CD14-positive monocyte (primary cell): ENCODE results near the gene C10orf105. TPM values are rescaled to one million over a fixed set of nuclear protein-coding genes. Genes with fewer than 3 reads are reported as not detected.

ENCODE experiments used
- DNase-seq, 3 donors: peaks; one replicate each; pipeline ENCODE4 v3.0.0-alpha.2; 2011 to 2022
- H2AFZ ChIP-seq: 2 replicates; pipeline ENCODE4 v1.6.0; 2012; ENCODE audit warnings: mild to moderate bottlenecking, low read depth, low read length, inconsistent platforms; ENCODE audit not compliant: insufficient read depth, poor library complexity, severe bottlenecking
- H3K27ac ChIP-seq, 2 donors: 1 replicate in 1 of 2; 2 replicates in 1 of 2; pipeline ENCODE4 v1.5.1; 2012 to 2013; ENCODE audit warnings: low read length in 2 of 2, control low read depth in 1 of 2, inconsistent platforms in 1 of 2, low read depth in 1 of 2, mild to moderate bottlenecking in 1 of 2
- H3K27me3 ChIP-seq, 2 donors: one replicate each; pipeline versions ENCODE4 v1.6.0 to v1.6.1; 2011 to 2013; ENCODE audit warnings: low read length in 2 of 2; ENCODE audit not compliant: control insufficient read depth in 2 of 2, insufficient read depth in 2 of 2
- H3K36me3 ChIP-seq, 2 donors: replicated peaks in 1 of 2; 1 replicate in 1 of 2; 2 replicates in 1 of 2; pipeline versions ENCODE4 v1.5.1 to v1.6.1; 2012 to 2013; ENCODE audit warnings: low read length in 2 of 2, control low read depth in 1 of 2, inconsistent platforms in 1 of 2, mild to moderate bottlenecking in 1 of 2; ENCODE audit not compliant: insufficient read depth in 2 of 2, control insufficient read depth in 1 of 2
- H3K4me1 ChIP-seq, 2 donors: 1 replicate in 1 of 2; 2 replicates in 1 of 2; pipeline versions ENCODE4 v1.5.1 to v1.6.1; 2012 to 2013; ENCODE audit warnings: low read length in 2 of 2, control low read depth in 1 of 2, inconsistent platforms in 1 of 2, mild to moderate bottlenecking in 1 of 2, moderate library complexity in 1 of 2; ENCODE audit not compliant: insufficient read depth in 2 of 2, control insufficient read depth in 1 of 2
- H3K4me2 ChIP-seq: replicated peaks from 2 replicates; pipeline ENCODE3; 2012; ENCODE audit warnings: low read length, moderate library complexity, mild to moderate bottlenecking; ENCODE audit not compliant: poor library complexity, severe bottlenecking; ENCODE audit errors: extremely low read depth
- H3K4me3 ChIP-seq, 3 experiments: fragments of 200-600 bp in 1 of 3; sonication (generic) in 1 of 3; replicated peaks in 1 of 3; 1 replicate in 2 of 3; 2 replicates in 1 of 3; pipeline ENCODE4 v1.5.1; 2011 to 2013; ENCODE audit warnings: low read length in 3 of 3, mild to moderate bottlenecking in 3 of 3, control low read depth in 2 of 3, low read depth in 2 of 3, inconsistent platforms in 1 of 3, moderate library complexity in 1 of 3
- H3K79me2 ChIP-seq: 2 replicates; pipeline ENCODE4 v1.6.0; 2012; ENCODE audit warnings: mild to moderate bottlenecking, control low read depth, inconsistent platforms, low read length, moderate library complexity; ENCODE audit not compliant: insufficient read depth
- H3K9ac ChIP-seq: 2 replicates; pipeline ENCODE4 v1.6.0; 2017; ENCODE audit warnings: low read length, mild to moderate bottlenecking; ENCODE audit not compliant: insufficient read depth, poor library complexity, severe bottlenecking
- H3K9me3 ChIP-seq, 2 donors: replicated peaks in 1 of 2; 1 replicate in 1 of 2; 2 replicates in 1 of 2; pipeline versions ENCODE4 v1.5.1 to v1.6.1; 2012 to 2013; ENCODE audit warnings: low read length in 2 of 2, control low read depth in 1 of 2; ENCODE audit not compliant: control insufficient read depth in 1 of 2, insufficient read depth in 1 of 2
- H4K20me1 ChIP-seq: 2 replicates; pipeline ENCODE4 v1.6.0; 2012; ENCODE audit warnings: mild to moderate bottlenecking, low read length, control low read depth, moderate library complexity; ENCODE audit not compliant: insufficient read depth
- H3K27ac Mint-ChIP-seq, 7 donors: one replicate each; pipeline ENCODE4 v1.8.0; 2020; ENCODE audit warnings: mild to moderate bottlenecking in 7 of 7, mixed read lengths in 7 of 7, moderate library complexity in 6 of 7, inconsistent platforms in 2 of 7
- H3K27me3 Mint-ChIP-seq, 3 donors: one replicate each; pipeline ENCODE4 v1.8.0; 2021 to 2022; ENCODE audit warnings: low read depth in 3 of 3, mild to moderate bottlenecking in 3 of 3, mixed read lengths in 3 of 3, moderate library complexity in 3 of 3, inconsistent platforms in 1 of 3
- H3K36me3 Mint-ChIP-seq, 2 donors: one replicate each; pipeline ENCODE4 v1.8.0; 2020; ENCODE audit warnings: mixed read lengths in 2 of 2, inconsistent platforms in 1 of 2, mild to moderate bottlenecking in 1 of 2
- H3K4me1 Mint-ChIP-seq: one replicate; pipeline ENCODE4 v1.8.0; 2020; ENCODE audit warnings: mild to moderate bottlenecking, mixed read lengths
- H3K4me3 Mint-ChIP-seq, 2 donors: one replicate each; pipeline ENCODE4 v1.8.0; 2020; ENCODE audit warnings: mild to moderate bottlenecking in 2 of 2, mixed read lengths in 2 of 2, moderate library complexity in 1 of 2
- H3K9me3 Mint-ChIP-seq, 7 donors: one replicate each; pipeline ENCODE4 v1.8.0; 2020 to 2022; ENCODE audit warnings: mixed read lengths in 7 of 7, mild to moderate bottlenecking in 6 of 7, moderate library complexity in 6 of 7, inconsistent platforms in 2 of 7
- CTCF ChIP-seq: fragments of 200-600 bp; IDR thresholded peaks from one replicate; pipeline ENCODE4 v1.8.0; 2022; ENCODE audit warnings: antibody characterized with exemption, mild to moderate bottlenecking
- WGBS: methylation state at CpG from one replicate; pipeline ENCODE4 v1.1.5; 2013; ENCODE audit warnings: missing lambda C conversion rate; ENCODE audit not compliant: insufficient coverage; 5-methylcytosine and 5-hydroxymethylcytosine counted together
- intact Hi-C, 2 donors: fragments of 100-400 bp; cut with micrococcal nuclease; formaldehyde crosslinking; loops; one replicate each; pipeline versions ENCODE4 v1.15.0 to v1.15.1; 2023
- polyA plus RNA-seq, 3 donors: library from polyadenylated mRNA; depleted of rRNA in 1 of 3; unstranded in 2 of 3; stranded (reverse) in 1 of 3; fragments of 300-500 nt in 2 of 3; fragments of >200 nt in 1 of 3; fragmentation: Illumina TruSeq in 2 of 3; gene quantifications; 1 replicate in 2 of 3; 2 replicates in 1 of 3; pipeline ENCODE4 v1.2.3, GENCODE V29; 2012 to 2021

Gene C10orf105
- polyA plus RNA-seq, 3 donors: 0.18 to 2.4 (median 0.48) TPM

- Mint-ChIP-seq H3K27me3 (peaks cover 0 to 1% (median 0%) of the 10 kb centered on the region in 3 donors), H3K9me3 (no peaks in the 10 kb centered on the region), H3K4me3 (peak overlapping the region; percentile 34 to 48), H3K27ac (peak overlapping the region; percentile 61 to 91 (median 73)), H3K36me3 (peaks cover 82 to 91% of the 10 kb centered on the region in 2 donors), H3K4me1 (peaks cover 95% of the 10 kb centered on the region)
- Histone ChIP-seq H3K4me2 (peak overlapping the region; percentile 32), H3K27me3 (no peaks in the 10 kb centered on the region), H3K4me1 (peaks cover 94 to 96% of the 10 kb centered on the region in 2 donors), H4K20me1 (peaks cover 96% of the 10 kb centered on the region), H3K4me3 (peak overlapping the region in 1 of 3 experiments; percentile 20), H3K36me3 (peaks cover 84 to 92% of the 10 kb centered on the region in 2 donors), H3K79me2 (peaks cover 96% of the 10 kb centered on the region), H3K27ac (peak overlapping the region; percentile 36 to 92), H2AFZ (no peak overlapping the region), H3K9ac (no peak overlapping the region), H3K9me3 (no peaks in the 10 kb centered on the region)
- no peak for TF ChIP-seq CTCF
- 100% methylated on average over 3 of the region's 3 CpGs for WGBS
- intact Hi-C loops: no loop called here
- no peak for DNase-seq
Observed at GRCh38 chr10:71761105-71761511, 41.5 kb upstream of the C10orf105 start.

- H3K27ac Mint-ChIP-seq: peak overlapping the region; percentile 76 to 95 (median 87)
- Histone ChIP-seq H3K4me3 (peak overlapping the region in 1 of 3 experiments; percentile 64), H3K36me3 (peaks cover 77 to 88% of the 10 kb centered on the region in 2 donors), H4K20me1 (peaks cover 93% of the 10 kb centered on the region), H3K9ac (no peak overlapping the region), H3K4me2 (peak overlapping the region; percentile 69), H2AFZ (no peak overlapping the region), H3K79me2 (peaks cover 91% of the 10 kb centered on the region), H3K27me3 (no peaks in the 10 kb centered on the region), H3K4me1 (peaks cover 94 to 96% of the 10 kb centered on the region in 2 donors), H3K9me3 (no peaks in the 10 kb centered on the region), H3K27ac (peak overlapping the region; percentile 70 to 83)
- peaks cover 79 to 90% of the 10 kb centered on the region in 2 donors for H3K36me3 Mint-ChIP-seq
- intact Hi-C loops: no loop called here
- no peak for TF ChIP-seq CTCF
- H3K27me3 Mint-ChIP-seq: no peaks in the 10 kb centered on the region
- 11% methylated on average over 8 of the region's 11 CpGs for WGBS
- H3K4me1 Mint-ChIP-seq: peaks cover 94% of the 10 kb centered on the region
- no peak for DNase-seq
- peaks cover 0 to 2% (median 0%) of the 10 kb centered on the region in 7 donors for H3K9me3 Mint-ChIP-seq
- peak overlapping the region; percentile 56 to 76 for H3K4me3 Mint-ChIP-seq
Observed at GRCh38 chr10:71757399-71757922, 37.9 kb upstream of the C10orf105 start.
